Lung (tissue), 12 donors: ENCODE data around the gene GPR87. TPM values are rescaled to one million over a fixed set of nuclear protein-coding genes. Genes with fewer than 3 reads are reported as not detected.

Experiments
- ATAC-seq: fragments of 200-7000 bp; cut with Tn5 transposase; one replicate; pipeline ENCODE4 v1.9.1; 2020; ENCODE audit warnings: moderate number of reproducible peaks; ENCODE audit not compliant: insufficient read depth, low FRiP score
- DNase-seq, 3 donors: peaks; one replicate each; pipeline ENCODE4 v3.0.0-alpha.2; 2013 to 2017
- H3K27ac ChIP-seq, 2 donors: one replicate each; pipeline ENCODE4 v1.5.1; 2013; ENCODE audit warnings: mild to moderate bottlenecking in 2 of 2, moderate library complexity in 2 of 2, control low read depth in 1 of 2, inconsistent platforms in 1 of 2, low read depth in 1 of 2, low read length in 1 of 2
- H3K27me3 ChIP-seq, 3 donors: one replicate each; pipeline ENCODE4 v1.5.1; 2013; ENCODE audit warnings: low read length in 2 of 3; ENCODE audit not compliant: control insufficient read depth in 3 of 3, insufficient read depth in 3 of 3
- H3K36me3 ChIP-seq, 4 donors: one replicate each; pipeline ENCODE4 v1.5.1; 2013; ENCODE audit warnings: low read length in 4 of 4, mild to moderate bottlenecking in 1 of 4, moderate library complexity in 1 of 4; ENCODE audit not compliant: control insufficient read depth in 4 of 4, insufficient read depth in 4 of 4
- H3K4me1 ChIP-seq, 5 donors: one replicate each; pipeline ENCODE4 v1.5.1; 2013; ENCODE audit warnings: low read length in 5 of 5, mild to moderate bottlenecking in 2 of 5, moderate library complexity in 1 of 5; ENCODE audit not compliant: control insufficient read depth in 5 of 5, insufficient read depth in 5 of 5
- H3K4me3 ChIP-seq: one replicate; pipeline ENCODE4 v1.5.1; 2013; ENCODE audit warnings: mild to moderate bottlenecking, control low read depth, moderate library complexity
- H3K9ac ChIP-seq, 2 donors: one replicate each; pipeline ENCODE4 v1.5.1; 2013; ENCODE audit warnings: low read length in 2 of 2, control low read depth in 1 of 2; ENCODE audit not compliant: insufficient read depth in 1 of 2
- H3K9me3 ChIP-seq, 4 donors: one replicate each; pipeline ENCODE4 v1.5.1; 2013; ENCODE audit warnings: low read length in 3 of 4, mild to moderate bottlenecking in 1 of 4, moderate library complexity in 1 of 4; ENCODE audit not compliant: control insufficient read depth in 4 of 4, insufficient read depth in 3 of 4
- WGBS, 2 donors: extraction: QIAGEN DNeasy Blood & Tissue Kit; methylation state at CpG; one replicate each; pipeline ENCODE4 v1.1.7; 2013; 5-methylcytosine and 5-hydroxymethylcytosine counted together
- polyA plus RNA-seq, 2 donors: library from polyadenylated mRNA; stranded (reverse); fragments of 200-250 nt; gene quantifications; one replicate each; pipeline ENCODE4 v1.2.1, GENCODE V29; 2013
- total RNA-seq, 2 donors: library from RNA; depleted of rRNA in 1 of 2; stranded (reverse); fragments of >200 nt in 1 of 2; gene quantifications; one replicate each; pipeline ENCODE4 v1.2.1, GENCODE V29; 2014 to 2021
- TF ChIP-seq, protein P1 (sequence below): IDR thresholded peaks from 2 replicates; pipeline ENCODE4 v1.5.1; 2012; ENCODE audit warnings: mild to moderate bottlenecking; ENCODE audit errors: control extremely low read depth, extremely low read depth
- donor health status: control.
- donor health status: control.
- donor health status: Bipolar disorder and iron deficiency.
- donor health status: healthy.
- donor health status: DM: yes; HTN: yes; CAD: no.

GPR87 gene
- total and polyA plus RNA-seq, 4 donors, result 0.28 to 1.5 (median 1.3) TPM

DNA sequence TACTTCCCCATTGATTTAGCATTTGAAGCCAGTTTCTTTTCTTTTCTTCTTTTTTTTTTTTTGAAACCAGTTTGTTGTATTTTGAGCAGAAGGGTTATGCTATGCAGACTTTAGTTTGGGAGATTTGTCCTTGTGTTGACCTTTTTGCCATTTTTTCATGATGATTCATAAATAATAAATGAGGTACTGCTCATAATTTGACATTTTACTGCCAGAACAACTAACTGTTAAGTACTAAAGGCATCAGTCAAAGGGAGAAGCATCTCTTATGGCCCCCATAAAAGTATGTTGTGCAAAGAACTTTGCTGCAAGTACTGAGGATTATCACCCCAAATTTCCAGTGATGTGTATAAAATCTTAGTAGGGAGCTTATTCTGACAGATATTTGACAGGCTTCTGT is 1.7 kb upstream of the GPR87 start:
- Histone ChIP-seq H3K27ac (no peak overlapping the region), H3K4me3 (no peak overlapping the region), H3K27me3 (no peaks in the 10 kb centered on the region), H3K4me1 (no peaks in the 10 kb centered on the region), H3K9ac (no peak overlapping the region), H3K36me3 (no peaks in the 10 kb centered on the region), H3K9me3 (peaks cover 0 to 3% (median 0%) of the 10 kb centered on the region in 4 donors)
- no peak for DNase-seq
- no peak for ATAC-seq
- TF ChIP-seq, protein P1, sequence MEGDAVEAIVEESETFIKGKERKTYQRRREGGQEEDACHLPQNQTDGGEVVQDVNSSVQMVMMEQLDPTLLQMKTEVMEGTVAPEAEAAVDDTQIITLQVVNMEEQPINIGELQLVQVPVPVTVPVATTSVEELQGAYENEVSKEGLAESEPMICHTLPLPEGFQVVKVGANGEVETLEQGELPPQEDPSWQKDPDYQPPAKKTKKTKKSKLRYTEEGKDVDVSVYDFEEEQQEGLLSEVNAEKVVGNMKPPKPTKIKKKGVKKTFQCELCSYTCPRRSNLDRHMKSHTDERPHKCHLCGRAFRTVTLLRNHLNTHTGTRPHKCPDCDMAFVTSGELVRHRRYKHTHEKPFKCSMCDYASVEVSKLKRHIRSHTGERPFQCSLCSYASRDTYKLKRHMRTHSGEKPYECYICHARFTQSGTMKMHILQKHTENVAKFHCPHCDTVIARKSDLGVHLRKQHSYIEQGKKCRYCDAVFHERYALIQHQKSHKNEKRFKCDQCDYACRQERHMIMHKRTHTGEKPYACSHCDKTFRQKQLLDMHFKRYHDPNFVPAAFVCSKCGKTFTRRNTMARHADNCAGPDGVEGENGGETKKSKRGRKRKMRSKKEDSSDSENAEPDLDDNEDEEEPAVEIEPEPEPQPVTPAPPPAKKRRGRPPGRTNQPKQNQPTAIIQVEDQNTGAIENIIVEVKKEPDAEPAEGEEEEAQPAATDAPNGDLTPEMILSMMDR, result no peak

DNA sequence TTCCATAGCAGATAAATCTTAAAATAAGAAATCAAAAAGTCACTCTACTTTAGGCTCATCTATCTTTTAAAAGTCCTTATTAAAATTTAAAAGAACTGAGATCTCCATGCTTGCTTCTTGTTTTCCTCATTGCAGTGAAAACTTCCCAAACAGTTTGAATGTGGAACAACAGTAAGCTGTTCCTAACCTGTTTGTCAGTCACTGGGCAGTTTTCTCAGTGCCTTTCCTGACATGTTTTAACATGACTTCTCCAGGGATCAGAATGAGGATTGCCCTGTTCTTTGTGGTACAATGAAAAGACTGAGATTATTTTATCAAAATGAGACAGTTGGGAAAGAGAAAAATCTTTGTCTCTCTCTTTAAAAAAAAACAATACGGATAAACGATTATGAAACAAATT is 774 bp downstream of the GPR87 start:
- no peaks in the 10 kb centered on the region for H3K4me1 ChIP-seq
- H3K27ac ChIP-seq, result no peak overlapping the region
- peaks cover 0 to 3% (median 0%) of the 10 kb centered on the region in 4 donors for H3K9me3 ChIP-seq
- H3K4me3 ChIP-seq, result no peak overlapping the region
- H3K9ac ChIP-seq, result no peak overlapping the region
- TF ChIP-seq, protein P1, result no peak
- H3K27me3 ChIP-seq, result no peaks in the 10 kb centered on the region
- no peak for ATAC-seq
- no peaks in the 10 kb centered on the region for H3K36me3 ChIP-seq
- DNase-seq, result no peak
- 91 to 95% methylated on average over 2 of the region's 2 CpGs for WGBS, 2 donors

DNA sequence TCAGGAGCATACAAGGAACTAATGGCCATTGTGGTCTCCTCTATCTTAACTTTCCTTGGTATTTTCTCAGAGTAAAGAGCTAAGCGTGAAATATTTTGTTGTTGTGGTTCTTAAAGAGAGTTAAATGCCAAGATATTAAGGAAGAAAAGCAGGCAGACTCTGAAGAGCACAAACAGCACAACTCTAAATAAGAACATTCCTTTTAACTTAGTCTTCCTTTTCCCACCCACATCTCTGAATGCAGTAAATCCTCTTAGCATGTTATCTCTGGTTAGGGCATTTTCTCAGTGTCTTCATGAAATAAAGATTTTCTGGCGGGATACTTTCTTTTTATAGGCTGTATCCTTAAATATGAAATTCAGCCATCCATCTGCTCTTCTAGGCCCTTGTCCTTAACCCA is 1.5 kb downstream of the GPR87 start:
- 64 to 93% methylated on average over 2 of the region's 2 CpGs for WGBS, 2 donors
- TF ChIP-seq, protein P1, result no peak
- Histone ChIP-seq H3K4me3 (no peak overlapping the region), H3K9ac (no peak overlapping the region), H3K4me1 (no peaks in the 10 kb centered on the region), H3K27ac (no peak overlapping the region), H3K36me3 (no peaks in the 10 kb centered on the region), H3K27me3 (no peaks in the 10 kb centered on the region), H3K9me3 (peaks cover 0 to 3% (median 0%) of the 10 kb centered on the region in 4 donors)
- no peak for DNase-seq
- ATAC-seq, result no peak

DNA sequence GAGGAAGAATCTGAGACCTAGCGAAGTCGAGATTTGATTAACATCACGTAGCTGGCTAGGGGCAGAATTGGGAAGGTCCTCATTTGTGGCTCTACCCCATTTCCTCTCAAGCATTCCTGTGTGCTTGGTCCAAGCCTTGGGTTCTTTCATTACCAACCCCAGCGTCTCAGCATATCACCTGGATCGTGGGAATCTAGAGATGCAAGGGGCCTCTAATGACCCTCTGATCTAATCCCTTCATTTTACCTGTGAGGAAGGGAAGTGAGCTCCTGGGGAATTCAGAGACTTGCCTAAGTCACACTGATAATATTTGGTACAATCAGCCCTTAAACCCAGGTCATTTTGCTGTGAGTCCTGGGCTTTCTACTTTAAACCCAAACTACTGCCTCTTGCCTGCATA is 2.0 kb downstream of the GPR87 start:
- TF ChIP-seq, protein P1, result no peak

More for the DNA sequence above, 2.0 kb downstream of the GPR87 start:
- Histone ChIP-seq H3K27me3 (no peaks in the 10 kb centered on the region), H3K4me1 (no peaks in the 10 kb centered on the region), H3K9ac (no peak overlapping the region), H3K27ac (no peak overlapping the region), H3K36me3 (no peaks in the 10 kb centered on the region), H3K9me3 (peaks cover 0 to 3% (median 0%) of the 10 kb centered on the region in 4 donors), H3K4me3 (no peak overlapping the region)
- ATAC-seq (no peak), DNase-seq (no peak)
- 92 to 93% methylated on average over 5 of the region's 5 CpGs for WGBS, 2 donors
